Measurements from ENCODE around the gene PINLYP. TPM values are rescaled to one million over a fixed set of nuclear protein-coding genes. Genes with fewer than 3 reads are reported as not detected.
A peak's percentile ranks its signal among the peaks of the same experiment; 100 is the strongest.

Gene PINLYP
- total RNA-seq, 1 experiment from 2014 or later = 6.4 TPM

- TF ChIP-seq CREB1 (CRISPR knock-in tag; IDR thresholded peaks at IDR 0.05) (no peak), NFATC4 (CRISPR knock-in tag; IDR thresholded peaks at IDR 0.05) (no peak), ZNF219 (CRISPR knock-in tag; IDR thresholded peaks at IDR 0.05; ENCODE audit: borderline replicate concordance) (no peak), MYBL2 (CRISPR knock-in tag; IDR thresholded peaks at IDR 0.05) (no peak), JAZF1 (CRISPR knock-in tag; IDR thresholded peaks at IDR 0.05) (no peak)
- DNase-seq (ENCODE audit: low spot score) (peak; percentile 23), ATAC-seq (peak; percentile 90)
- Mint-ChIP-seq H3K4me1 (no peaks in the 10 kb centered on the region), H3K27me3 (ENCODE audit: low read depth) (no peaks in the 10 kb centered on the region), H3K27ac (no peak overlapping the region; the same call in 1 of the 2 replicates), H3K4me3 (no peak overlapping the region), H3K36me3 (peaks cover 6% of the 10 kb centered on the region; the same call in 1 of the 2 replicates), H3K9me3 (no peaks in the 10 kb centered on the region)
- CTCF ChIA-PET = interaction anchor here (0.6 to 1.0 kb wide), 2 partner anchors 25 to 34 kb away, joined by 3 to 4 read pairs; no protein-coding TSS in a partner anchor
- POLR2A ChIA-PET = interaction anchor here (1.0 to 2.2 kb wide), 2 partner anchors 19 to 35 kb away, joined by 3 to 5 read pairs; partner anchors contain the start of genes IRGQ and ZNF576
These were observed 14.9 kb upstream of the PINLYP start for GRCh38 chr19:43560687-43561086.

- no peak overlapping the region; the same call in 1 of the 2 replicates for H3K27ac Mint-ChIP-seq
- CTCF ChIA-PET = interaction anchor here (0.6 to 0.8 kb wide), 3 partner anchors 33 to 1843 kb away, joined by 3 read pairs; no protein-coding TSS in a partner anchor
- no peaks in the 10 kb centered on the region for H3K4me1 Mint-ChIP-seq
- no peak for ATAC-seq
- no peak overlapping the region for H3K4me3 Mint-ChIP-seq
- peaks cover 6% of the 10 kb centered on the region; the same call in 1 of the 2 replicates for H3K36me3 Mint-ChIP-seq
- TF ChIP-seq ZNF396 (CRISPR knock-in tag; IDR thresholded peaks at IDR 0.05; ENCODE audit: borderline replicate concordance) = no peak
- no peak for TF ChIP-seq USF2 (CRISPR knock-in tag; IDR thresholded peaks at IDR 0.05)
- TF ChIP-seq FOXP1 (CRISPR knock-in tag; IDR thresholded peaks at IDR 0.05; ENCODE audit: borderline replicate concordance) = no peak
- no peak for TF ChIP-seq E2F1 (CRISPR knock-in tag; IDR thresholded peaks at IDR 0.05)
- TF ChIP-seq ESRRA (CRISPR knock-in tag; IDR thresholded peaks at IDR 0.05; ENCODE audit: borderline replicate concordance) = no peak
- no peak for TF ChIP-seq CBFB (CRISPR knock-in tag; IDR thresholded peaks at IDR 0.05; ENCODE audit: low read depth)
- TF ChIP-seq ZNF263 (CRISPR knock-in tag; IDR thresholded peaks at IDR 0.05; ENCODE audit: low read depth) = no peak
- no peak for TF ChIP-seq TCF7 (CRISPR knock-in tag; IDR thresholded peaks at IDR 0.05; ENCODE audit: low read depth)
- no peak for TF ChIP-seq NFYB (CRISPR knock-in tag; conservative IDR thresholded peaks at IDR 0.05; ENCODE audit: low read depth)
- no peak for TF ChIP-seq GABPB1 (CRISPR knock-in tag; IDR thresholded peaks at IDR 0.05)
- no peak for TF ChIP-seq HMGA2 (CRISPR knock-in tag; IDR thresholded peaks at IDR 0.05)
- TF ChIP-seq ZNF532 (CRISPR knock-in tag; IDR thresholded peaks at IDR 0.05; ENCODE audit: borderline replicate concordance) = no peak
- no peak for TF ChIP-seq RELA (CRISPR knock-in tag; IDR thresholded peaks at IDR 0.05; ENCODE audit: borderline replicate concordance)
- TF ChIP-seq ZNF232 (CRISPR knock-in tag; IDR thresholded peaks at IDR 0.05) = no peak
- H3K9me3 Mint-ChIP-seq = no peaks in the 10 kb centered on the region
- H3K27me3 Mint-ChIP-seq (ENCODE audit: low read depth) = no peaks in the 10 kb centered on the region
- POLR2A ChIA-PET = interaction anchor here (1.0 to 2.2 kb wide), 2 partner anchors 18 to 35 kb away, joined by 3 to 5 read pairs; partner anchors contain the start of genes IRGQ and ZNF576
- no peak for DNase-seq (ENCODE audit: low spot score)
These were observed 14.2 kb upstream of the PINLYP start for GRCh38 chr19:43561139-43561970.

Data from WTC11 (cell line).